HAP-1 (cell line): ENCODE data around the gene C17orf75.
"Not testable (repeated sequence)": the region's sequence is repeated elsewhere in the genome, so short reads cannot be mapped to it uniquely, and the experiment has no call there.

Experiments used
- DNase-seq, 2 experiments: peaks; one replicate each; pipeline ENCODE4 v3.0.0-alpha.2; 2016 to 2020; ENCODE audit warnings: low spot score in 2 of 2
- H3K27me3 ChIP-seq: fragments of 250-450 bp; sonication (Bioruptor Pico); 2 replicates; pipeline ENCODE4 v1.5.1; 2020; ENCODE audit warnings: low read depth, mild to moderate bottlenecking, moderate library complexity
- H3K36me3 ChIP-seq: fragments of 250-450 bp; sonication (Bioruptor Pico); replicated peaks from 2 replicates; pipeline ENCODE4 v1.5.1; 2020; ENCODE audit warnings: mild to moderate bottlenecking
- H3K4me1 ChIP-seq: fragments of 250-450 bp; sonication (Bioruptor Pico); 2 replicates; pipeline ENCODE4 v1.5.1; 2020; ENCODE audit warnings: mild to moderate bottlenecking
- H3K4me3 ChIP-seq: fragments of 250-450 bp; sonication (Bioruptor Pico); 2 replicates; pipeline ENCODE4 v1.5.1; 2020; ENCODE audit warnings: mild to moderate bottlenecking, moderate library complexity
- H3K9me3 ChIP-seq: fragments of 250-450 bp; sonication (Bioruptor Pico); 2 replicates; pipeline ENCODE4 v1.5.1; 2020; ENCODE audit warnings: mild to moderate bottlenecking, moderate library complexity
- in situ Hi-C: fragments of 300-500 bp; cut with MboI; formaldehyde crosslinking; loops from 3 replicates; pipeline ENCODE4 v1.14.3; 2020; ENCODE audit warnings: low sequenced_read_pairs, inconsistent platforms, mixed read lengths

C17orf75 gene

GRCh38 chr17:32331243-32332040 lies 10.5 kb downstream of the C17orf75 start:
- Histone ChIP-seq H3K36me3 (peaks cover 34% of the 10 kb centered on the region), H3K4me1 (no peaks in the 10 kb centered on the region), H3K27me3 (no peaks in the 10 kb centered on the region), H3K9me3 (no peaks in the 10 kb centered on the region), H3K4me3 (no peak overlapping the region)
- DNase-seq: no peak
- in situ Hi-C loops: no loop called here

- H3K9me3 ChIP-seq: no peaks in the 10 kb centered on the region
- H3K36me3 ChIP-seq: peaks cover 25% of the 10 kb centered on the region
- no peak overlapping the region for H3K4me3 ChIP-seq
- in situ Hi-C loops: no loop called here
- H3K27me3 ChIP-seq: no peaks in the 10 kb centered on the region
- DNase-seq: no peak
- no peaks in the 10 kb centered on the region for H3K4me1 ChIP-seq
Measured at GRCh38 chr17:32330147-32330546, 11.8 kb downstream of the C17orf75 start.

- Histone ChIP-seq H3K9me3 (no peaks in the 10 kb centered on the region), H3K36me3 (peaks cover 6% of the 10 kb centered on the region), H3K27me3 (no peaks in the 10 kb centered on the region), H3K4me1 (no peaks in the 10 kb centered on the region), H3K4me3 (no peak overlapping the region)
- no peak for DNase-seq
- in situ Hi-C loops: no loop called here
Measured at GRCh38 chr17:32327911-32328310, 14.1 kb downstream of the C17orf75 start.

GRCh38 chr17:32323811-32324491 lies 18.0 kb downstream of the C17orf75 start:
- H3K27me3 ChIP-seq: no peaks in the 10 kb centered on the region
- H3K9me3 ChIP-seq: no peaks in the 10 kb centered on the region
- in situ Hi-C loops: no loop called here
- no peaks in the 10 kb centered on the region for H3K36me3 ChIP-seq
- H3K4me3 ChIP-seq: no peak overlapping the region
- H3K4me1 ChIP-seq: no peaks in the 10 kb centered on the region
- DNase-seq: no peak

GRCh38 chr17:32323046-32323445 lies 18.9 kb downstream of the C17orf75 start:
- no peaks in the 10 kb centered on the region for H3K9me3 ChIP-seq
- no peak for DNase-seq
- H3K4me3 ChIP-seq: no peak overlapping the region
- H3K27me3 ChIP-seq: no peaks in the 10 kb centered on the region
- H3K36me3 ChIP-seq: no peaks in the 10 kb centered on the region
- no peaks in the 10 kb centered on the region for H3K4me1 ChIP-seq
- in situ Hi-C loops: no loop called here

- Histone ChIP-seq H3K27me3 (peaks cover 2% of the 10 kb centered on the region; the same call in 1 of the 2 replicates), H3K4me1 (no peaks in the 10 kb centered on the region), H3K9me3 (no peaks in the 10 kb centered on the region), H3K36me3 (no peaks in the 10 kb centered on the region), H3K4me3 (no peak overlapping the region)
- no peak for DNase-seq
- in situ Hi-C loops: no loop called here
Measured at GRCh38 chr17:32320847-32321246, 21.1 kb downstream of the C17orf75 start.

GRCh38 chr17:32320080-32320479 lies 21.9 kb downstream of the C17orf75 start:
- H3K4me1 ChIP-seq, H3K4me3 ChIP-seq, H3K27me3 ChIP-seq, H3K36me3 ChIP-seq, DNase-seq, H3K9me3 ChIP-seq, in situ Hi-C loops: not testable (repeated sequence)

GRCh38 chr17:32319548-32319905 lies 22.4 kb downstream of the C17orf75 start:
- H3K4me1 ChIP-seq: peaks cover 5% of the 10 kb centered on the region; the same call in 1 of the 2 replicates
- no peaks in the 10 kb centered on the region for H3K9me3 ChIP-seq
- in situ Hi-C loops: loop anchor here (5.0 kb wide), 1 partner anchor 62 kb away; no protein-coding TSS in a partner anchor
- H3K4me3 ChIP-seq: no peak overlapping the region
- H3K36me3 ChIP-seq: no peaks in the 10 kb centered on the region
- H3K27me3 ChIP-seq: peaks cover 12% of the 10 kb centered on the region; the same call in 1 of the 2 replicates
- DNase-seq: peak; percentile 68 to 91

- Histone ChIP-seq H3K4me1 (peaks cover 5% of the 10 kb centered on the region; the same call in 1 of the 2 replicates), H3K36me3 (no peaks in the 10 kb centered on the region), H3K9me3 (no peaks in the 10 kb centered on the region), H3K4me3 (no peak overlapping the region), H3K27me3 (peaks cover 13% of the 10 kb centered on the region)
- in situ Hi-C loops: loop anchor here (5.0 kb wide), 1 partner anchor 61 kb away; no protein-coding TSS in a partner anchor
- DNase-seq: no peak
Measured at GRCh38 chr17:32318071-32318470, 23.9 kb downstream of the C17orf75 start.

- H3K4me1 ChIP-seq: peaks cover 5% of the 10 kb centered on the region; the same call in 1 of the 2 replicates
- no peak for DNase-seq
- H3K36me3 ChIP-seq: no peaks in the 10 kb centered on the region
- no peaks in the 10 kb centered on the region for H3K9me3 ChIP-seq
- H3K4me3 ChIP-seq: no peak overlapping the region
- H3K27me3 ChIP-seq: peaks cover 13% of the 10 kb centered on the region
- in situ Hi-C loops: loop anchor here (5.0 kb wide), 1 partner anchor 60 kb away; no protein-coding TSS in a partner anchor
Measured at GRCh38 chr17:32317353-32317752, 24.6 kb downstream of the C17orf75 start.

GRCh38 chr17:32316653-32317052 lies 25.3 kb downstream of the C17orf75 start:
- H3K4me3 ChIP-seq, H3K4me1 ChIP-seq, H3K36me3 ChIP-seq, DNase-seq, H3K9me3 ChIP-seq: not testable (repeated sequence)
- peaks cover 13% of the 10 kb centered on the region for H3K27me3 ChIP-seq
- in situ Hi-C loops: loop anchor here (5.0 kb wide), 1 partner anchor 59 kb away; no protein-coding TSS in a partner anchor

GRCh38 chr17:32315171-32315570 lies 26.8 kb downstream of the C17orf75 start:
- peaks cover 5% of the 10 kb centered on the region; the same call in 1 of the 2 replicates for H3K4me1 ChIP-seq
- in situ Hi-C loops: loop anchor here (5.0 kb wide), 1 partner anchor 58 kb away; no protein-coding TSS in a partner anchor
- H3K36me3 ChIP-seq: no peaks in the 10 kb centered on the region
- H3K9me3 ChIP-seq: no peaks in the 10 kb centered on the region
- peak in 1 of 2 experiments; percentile 38 for DNase-seq
- peaks cover 13% of the 10 kb centered on the region for H3K27me3 ChIP-seq
- H3K4me3 ChIP-seq: no peak overlapping the region

- Histone ChIP-seq H3K4me1 (peaks cover 5% of the 10 kb centered on the region; the same call in 1 of the 2 replicates), H3K4me3 (no peak overlapping the region), H3K36me3 (no peaks in the 10 kb centered on the region), H3K9me3 (no peaks in the 10 kb centered on the region), H3K27me3 (peaks cover 13% of the 10 kb centered on the region)
- DNase-seq: no peak
- in situ Hi-C loops: loop anchor here (5.0 kb wide), 1 partner anchor 57 kb away; no protein-coding TSS in a partner anchor
Measured at GRCh38 chr17:32314636-32315035, 27.3 kb downstream of the C17orf75 start.

GRCh38 chr17:32311028-32311536 lies 30.9 kb downstream of the C17orf75 start:
- Histone ChIP-seq H3K36me3 (no peaks in the 10 kb centered on the region), H3K9me3 (no peaks in the 10 kb centered on the region), H3K4me1 (peaks cover 11% of the 10 kb centered on the region), H3K4me3 (no peak overlapping the region), H3K27me3 (peaks cover 34% of the 10 kb centered on the region)
- in situ Hi-C loops: no loop called here
- peak in 1 of 2 experiments; percentile 50 for DNase-seq
